Stimulated activated CD8-positive, alpha-beta memory T cell treated with anti-CD3 and anti-CD28 coated beads, Interleukin-15, amount 100 ng/mL, for 48 hours (primary cell): ENCODE measurements around the gene ATP6V1B1.

Experiments used
- DNase-seq, 2 donors: peaks; one replicate each; pipeline ENCODE4 v3.0.0-alpha.2; 2020; ENCODE audit warnings: low read depth in 2 of 2

ATP6V1B1 gene

DNA sequence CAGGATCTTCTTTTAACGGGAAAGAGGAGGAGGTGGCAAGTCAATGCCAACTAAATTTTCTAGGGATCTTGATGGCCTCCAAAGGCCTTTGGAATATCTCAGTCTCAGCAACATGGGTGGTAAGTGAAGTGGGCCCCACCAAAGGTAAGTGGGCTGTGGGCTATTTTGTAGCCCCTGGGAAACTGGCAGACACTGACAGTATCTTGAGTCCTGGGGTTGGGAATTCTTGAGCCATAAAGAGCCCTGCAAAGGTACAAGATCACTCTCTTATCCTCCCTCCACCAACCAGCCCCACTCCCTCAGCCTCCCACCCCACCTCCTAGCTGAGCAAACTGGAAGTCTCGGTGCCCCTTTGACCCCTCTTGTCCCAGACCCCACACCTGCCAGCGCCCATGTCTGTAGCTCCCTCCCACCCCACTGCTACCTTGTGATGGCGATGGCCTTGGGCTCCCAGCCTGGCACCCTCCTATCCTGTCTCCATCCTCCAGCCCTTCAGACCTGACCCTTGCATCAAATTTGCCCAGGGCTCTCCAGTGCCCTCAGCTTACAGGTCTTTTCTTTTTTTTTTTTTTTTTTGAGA is 8.5 kb downstream of the ATP6V1B1 start:
- DNase-seq = no peak

DNA sequence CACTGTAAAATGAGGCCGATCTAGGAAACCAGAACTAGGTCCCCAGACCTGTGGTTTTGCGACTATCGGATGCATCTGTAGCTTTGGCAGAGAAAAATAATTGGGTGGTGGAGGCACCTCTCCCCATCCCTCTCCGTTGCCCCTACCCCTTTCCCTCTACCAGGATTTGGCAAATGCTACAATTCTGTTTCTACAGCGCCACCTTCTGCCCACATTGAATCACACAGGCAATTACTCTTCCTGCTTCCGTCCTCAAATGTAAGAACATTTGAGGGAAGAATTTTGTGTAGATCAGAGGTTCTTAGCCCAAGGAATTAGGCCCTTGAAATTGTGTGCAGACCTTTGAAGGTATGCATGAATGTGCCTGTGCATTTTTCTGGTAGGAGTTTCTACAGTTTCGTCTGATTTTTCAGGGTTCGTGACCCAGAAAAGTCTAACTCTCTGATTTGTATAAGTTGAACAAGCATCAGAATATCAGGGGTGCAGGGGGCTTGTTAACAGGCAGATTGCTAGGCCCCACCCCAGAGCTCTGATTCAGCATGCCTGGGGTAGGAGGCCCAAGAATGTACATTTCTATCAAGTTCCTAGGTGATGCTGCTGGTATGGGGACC is 11.2 kb downstream of the ATP6V1B1 start:
- no peak for DNase-seq

DNA sequence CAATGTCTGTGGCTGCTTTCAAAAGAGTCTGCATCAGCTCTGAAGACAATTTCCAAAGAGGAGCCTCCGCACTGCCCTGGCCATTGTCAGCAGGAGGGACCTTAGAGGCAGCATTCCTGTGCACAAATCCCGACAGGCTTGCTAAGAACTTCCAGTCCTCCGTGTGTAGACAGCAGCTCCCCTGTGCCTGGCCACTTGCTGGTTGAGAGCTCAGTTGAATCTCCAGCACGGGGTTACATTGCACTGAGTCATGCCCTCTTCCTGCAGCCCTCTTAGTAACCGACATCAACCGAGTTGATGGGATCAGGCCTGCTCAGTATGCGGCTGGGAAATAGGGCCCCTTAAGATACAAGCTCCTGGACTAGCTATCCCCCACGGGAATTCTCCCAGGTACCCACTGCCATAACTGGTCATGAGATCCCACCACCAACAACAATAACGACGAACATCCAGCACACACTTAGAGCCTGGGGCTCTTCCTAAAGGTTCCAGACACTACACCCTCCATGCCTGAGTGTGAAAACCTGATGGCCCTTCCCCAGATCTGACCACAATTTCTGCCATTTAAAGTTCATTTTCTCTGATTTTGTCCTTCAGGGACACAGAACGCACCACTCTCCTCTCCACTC is 12.0 kb downstream of the ATP6V1B1 start:
- no peak for DNase-seq

DNA sequence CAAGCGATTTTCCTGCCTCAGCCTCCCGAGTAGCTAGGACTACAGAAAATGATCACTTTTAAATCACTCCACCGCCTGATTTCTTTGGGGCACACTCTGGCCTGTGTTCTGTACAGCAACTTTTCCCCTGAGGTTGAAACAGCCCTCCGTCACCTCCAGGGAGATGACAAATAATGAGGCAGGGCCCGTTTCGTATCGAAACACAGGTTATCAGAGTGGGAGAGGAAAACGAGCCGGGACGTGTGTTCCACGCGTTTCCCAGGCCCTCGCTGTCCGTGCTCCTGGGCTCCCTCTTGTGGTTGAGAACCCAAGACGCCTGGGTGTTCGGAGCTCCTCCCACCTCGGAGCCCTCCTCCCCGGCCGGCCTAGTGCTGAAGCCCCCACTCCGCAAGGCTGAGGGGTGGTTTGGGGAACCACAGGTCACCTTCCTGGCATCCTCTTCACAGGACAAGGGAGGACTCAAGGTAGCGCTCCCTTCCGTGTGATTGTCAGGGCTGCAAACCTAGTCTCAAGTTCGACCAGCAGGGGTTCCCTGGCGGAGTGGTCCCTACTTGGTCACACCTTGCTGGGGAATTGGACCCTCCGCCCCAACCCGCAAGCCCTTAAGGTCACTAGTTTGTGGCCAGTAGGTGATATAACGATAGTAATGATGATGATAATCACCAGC is 12.8 kb downstream of the ATP6V1B1 start:
- DNase-seq = peak; percentile 55 to 61

DNA sequence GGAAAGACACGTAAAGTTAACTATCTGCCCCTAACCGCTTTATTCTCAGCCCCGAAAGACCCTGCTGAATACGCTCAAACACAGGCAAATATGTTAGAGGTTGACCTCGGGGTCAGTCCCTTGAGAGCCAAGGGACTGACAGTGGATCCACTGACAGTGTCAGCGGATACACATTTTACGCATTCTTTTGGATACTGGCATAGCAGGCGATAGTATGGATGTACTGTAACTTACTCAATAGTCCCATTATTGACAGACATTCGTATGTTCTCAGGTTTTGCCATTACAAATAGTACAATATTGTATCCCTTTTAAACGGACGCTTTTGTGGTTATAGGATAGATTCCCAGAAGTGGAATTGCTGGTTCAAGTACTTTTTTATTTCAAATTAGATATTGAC is 13.4 kb downstream of the ATP6V1B1 start:
- DNase-seq = no peak

DNA sequence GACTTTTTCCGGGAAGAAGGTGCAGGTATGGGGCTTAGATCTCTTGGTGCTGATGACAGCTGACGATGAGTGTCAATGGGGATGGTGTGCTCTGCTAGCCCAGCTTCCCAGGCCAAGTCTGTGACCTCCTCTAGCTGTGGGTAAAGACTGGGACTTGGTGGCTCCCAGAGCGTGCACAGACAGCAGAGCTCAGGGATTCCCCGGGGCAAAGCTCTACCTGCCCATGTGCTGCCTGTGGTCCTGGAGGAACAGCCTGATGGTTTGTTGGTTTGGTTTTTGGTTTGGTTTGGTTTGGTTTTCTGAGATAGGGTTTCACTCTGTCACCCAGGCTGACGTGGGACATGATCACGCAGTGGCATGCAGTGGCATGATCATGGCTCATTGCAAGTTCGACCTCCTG is 19.2 kb downstream of the ATP6V1B1 start:
- DNase-seq = no peak

DNA sequence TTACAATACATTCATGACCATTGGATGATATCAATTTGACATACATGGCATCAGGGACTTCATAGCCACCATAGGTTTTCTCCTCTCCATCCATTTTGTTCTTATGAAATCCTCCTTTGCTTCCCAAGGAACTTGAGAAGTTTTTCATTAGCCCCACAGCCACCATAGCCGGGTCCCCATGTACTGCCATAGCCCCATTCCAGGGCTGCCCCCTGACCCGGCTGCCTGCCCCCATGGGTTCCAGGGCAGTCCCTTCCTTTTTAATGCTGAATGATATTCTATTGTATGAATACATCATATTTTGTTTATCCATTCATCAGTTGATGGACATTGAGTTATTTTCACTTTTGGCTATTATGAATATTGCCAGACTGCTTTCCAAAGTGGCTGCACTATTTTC is 20.4 kb downstream of the ATP6V1B1 start:
- DNase-seq = no peak

DNA sequence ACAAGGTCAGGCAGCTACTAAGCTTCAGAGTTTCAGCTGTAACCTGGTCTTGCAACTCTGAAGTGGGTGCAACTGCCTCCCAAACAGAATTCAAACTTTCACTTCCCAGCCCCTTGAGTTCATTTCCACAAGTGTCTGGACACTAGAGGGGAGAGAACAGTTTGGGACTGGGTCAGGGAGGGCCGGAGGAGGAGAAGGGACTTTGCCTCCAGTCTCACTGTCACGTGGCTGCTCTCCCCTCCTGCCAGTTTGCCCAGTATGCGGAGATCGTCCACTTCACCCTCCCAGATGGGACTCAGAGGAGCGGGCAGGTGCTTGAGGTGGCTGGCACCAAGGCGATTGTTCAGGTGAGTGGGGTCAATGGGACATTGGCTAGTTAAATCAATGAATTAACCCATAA is 22.1 kb downstream of the ATP6V1B1 start:
- no peak for DNase-seq

DNA sequence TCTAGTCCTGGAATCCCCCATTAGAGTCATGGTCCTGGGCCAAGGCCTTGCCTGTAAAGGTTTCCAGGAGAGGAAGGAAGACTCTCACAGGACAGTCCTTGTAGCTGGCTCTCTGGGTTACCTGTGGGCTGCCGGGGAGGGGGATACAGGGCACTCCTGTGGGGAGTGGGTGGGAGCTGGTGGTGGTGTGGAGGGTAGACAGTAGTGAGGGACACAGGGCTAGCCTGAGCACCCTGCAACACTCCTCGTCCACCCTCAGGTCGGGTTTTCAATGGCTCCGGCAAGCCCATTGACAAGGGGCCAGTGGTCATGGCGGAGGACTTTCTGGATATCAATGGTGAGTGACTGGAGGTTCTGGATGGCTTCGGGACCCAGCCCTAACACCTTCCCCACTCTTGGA is 23.1 kb downstream of the ATP6V1B1 start:
- DNase-seq = no peak

DNA sequence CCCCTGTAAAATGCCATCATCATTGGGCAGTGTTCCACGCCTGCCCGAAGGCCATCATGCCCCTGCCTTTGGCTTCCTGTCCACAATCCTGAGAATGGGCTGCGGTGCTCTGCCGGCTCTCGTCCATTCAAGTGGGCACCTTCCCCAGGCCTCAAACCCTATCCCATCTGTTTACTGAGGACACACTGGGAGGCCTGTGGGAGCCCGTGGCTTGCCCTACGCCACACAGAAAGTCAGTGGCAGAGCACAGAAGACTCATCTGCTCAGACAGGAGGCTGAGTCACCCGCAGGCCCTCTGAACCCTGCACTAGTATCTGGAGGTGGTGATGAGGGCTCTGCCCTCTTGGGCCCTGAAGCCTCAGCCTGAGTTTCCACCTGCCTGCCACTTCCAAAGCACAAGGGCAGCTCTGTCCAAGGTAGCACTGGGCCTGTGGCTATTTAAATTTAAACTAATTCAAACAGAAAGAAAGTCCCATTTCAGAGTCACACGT is 23.6 kb downstream of the ATP6V1B1 start:
- DNase-seq = no peak

DNA sequence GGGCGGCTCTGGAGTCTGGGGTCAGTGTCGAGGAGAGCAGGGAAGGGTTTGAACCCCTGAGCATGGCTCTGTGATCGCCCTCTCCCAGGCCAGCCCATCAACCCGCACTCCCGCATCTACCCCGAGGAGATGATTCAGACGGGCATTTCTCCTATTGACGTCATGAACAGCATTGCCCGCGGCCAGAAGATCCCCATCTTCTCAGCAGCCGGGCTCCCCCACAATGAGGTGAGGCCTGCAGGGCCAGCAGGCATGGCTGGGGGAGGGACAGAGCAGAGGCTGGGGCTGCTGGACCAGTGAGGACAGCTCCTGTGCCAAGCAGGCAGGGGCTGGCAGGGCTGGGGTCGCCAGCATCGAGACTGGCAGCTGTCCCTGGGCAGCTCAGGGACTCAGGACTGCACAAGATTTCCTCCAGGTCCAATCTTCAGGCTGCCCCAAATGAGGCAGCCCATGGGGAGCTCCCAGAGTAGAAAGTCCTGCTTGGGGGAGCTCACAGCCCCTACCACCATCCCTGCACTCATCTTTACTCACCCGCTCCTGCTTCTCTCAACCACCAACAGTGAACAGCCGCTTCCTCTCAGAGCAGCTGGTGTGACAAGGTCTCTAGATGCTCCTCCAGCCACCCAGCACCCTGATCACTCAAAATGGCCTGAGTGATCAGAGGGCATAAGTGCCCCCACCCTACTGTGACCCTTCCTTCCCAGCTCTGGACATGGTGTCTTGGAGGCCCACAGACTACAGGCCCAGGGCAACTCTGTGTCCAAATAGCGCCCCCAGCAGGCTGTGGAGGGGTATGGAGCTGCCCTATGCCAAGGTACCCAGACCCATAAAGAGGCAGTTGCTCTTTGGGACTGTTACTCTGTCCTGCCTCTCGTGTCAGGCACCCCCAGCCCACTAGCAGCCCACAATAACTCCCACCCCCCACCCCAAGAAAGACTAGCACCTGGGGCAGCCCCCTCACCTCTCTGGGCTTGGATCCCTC is 24.4 kb downstream of the ATP6V1B1 start:
- DNase-seq = no peak

DNA sequence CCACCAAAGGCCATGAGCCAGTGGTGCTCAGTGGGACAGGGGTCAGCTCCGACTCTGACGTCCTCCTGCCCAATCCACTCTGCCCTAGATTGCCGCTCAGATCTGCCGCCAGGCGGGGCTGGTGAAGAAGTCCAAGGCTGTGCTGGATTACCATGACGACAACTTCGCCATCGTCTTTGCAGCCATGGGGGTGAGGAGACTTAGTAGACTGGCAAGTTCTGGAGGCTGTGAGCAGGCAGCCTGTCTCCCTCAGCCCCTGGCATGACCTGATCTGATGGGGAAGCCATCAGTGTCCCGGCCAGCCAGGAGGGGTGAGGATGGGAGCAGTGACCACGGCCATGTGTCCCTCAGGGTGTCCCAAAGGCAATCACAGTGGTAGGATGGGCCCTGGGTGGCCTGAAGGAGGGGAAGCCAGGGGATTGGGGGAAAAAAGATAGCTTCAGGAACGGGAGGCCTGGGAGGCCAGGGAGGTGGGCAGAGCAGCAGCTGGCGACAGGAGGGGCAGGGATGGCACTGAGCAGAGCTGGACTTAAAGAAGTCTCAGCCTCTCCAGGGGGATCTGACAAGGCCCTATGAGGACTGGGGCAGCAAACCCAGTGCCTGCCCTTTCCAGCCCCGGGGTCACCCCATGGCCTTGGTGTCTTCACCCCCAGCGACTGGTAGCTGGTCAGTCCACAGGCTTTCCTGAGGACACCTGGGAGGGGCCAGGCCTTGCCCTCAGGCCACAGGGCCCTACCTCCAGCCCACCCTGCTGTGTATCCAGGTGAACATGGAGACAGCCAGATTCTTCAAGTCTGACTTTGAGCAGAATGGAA is 25.3 kb downstream of the ATP6V1B1 start:
- DNase-seq = no peak

DNA sequence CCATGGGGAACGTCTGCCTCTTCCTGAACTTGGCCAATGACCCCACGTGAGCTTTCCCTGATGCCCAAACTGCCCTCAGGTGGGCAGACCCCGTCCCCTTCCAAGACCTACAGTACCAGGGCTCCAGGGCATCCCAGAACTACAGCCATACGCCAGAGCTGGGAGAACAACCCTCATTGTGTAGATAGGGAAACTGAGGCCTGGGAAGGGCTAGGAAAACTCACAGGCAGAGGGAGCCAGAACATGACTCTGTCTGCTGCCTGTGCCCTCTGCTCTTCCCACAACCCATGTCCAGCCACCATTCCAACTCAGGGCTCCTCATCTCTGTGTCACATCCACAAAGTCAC is 25.9 kb downstream of the ATP6V1B1 start:
- DNase-seq = no peak

DNA sequence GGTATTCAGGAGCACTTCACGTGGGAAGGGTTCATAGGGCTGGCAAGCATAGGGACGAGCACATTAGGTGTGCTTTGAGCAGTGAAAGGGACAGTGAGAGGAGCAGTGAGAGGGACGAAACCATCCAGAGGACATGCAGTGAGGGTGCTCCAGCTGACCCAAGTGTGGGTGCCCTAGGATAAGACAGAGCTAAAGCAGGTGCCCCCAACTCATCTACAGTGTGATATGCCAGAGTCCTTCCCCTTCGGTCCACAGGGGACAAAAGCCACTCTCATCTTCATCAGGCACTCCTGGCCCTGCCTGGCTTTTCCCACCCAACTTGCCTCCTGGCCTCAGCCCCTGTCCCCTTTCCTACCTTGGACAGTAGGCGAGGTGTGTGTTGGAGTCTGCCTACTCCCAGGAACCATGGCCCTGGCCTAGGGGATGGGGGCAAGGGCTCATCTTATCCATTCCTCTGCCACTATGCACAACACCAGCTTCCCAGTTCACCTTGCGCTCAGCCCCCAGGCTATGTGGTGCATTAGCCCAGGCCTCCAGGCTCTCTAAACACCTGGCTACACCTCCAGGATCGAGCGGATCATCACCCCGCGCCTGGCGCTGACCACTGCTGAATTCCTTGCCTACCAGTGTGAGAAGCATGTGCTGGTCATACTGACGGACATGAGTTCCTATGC is 26.6 kb downstream of the ATP6V1B1 start:
- no peak for DNase-seq

DNA sequence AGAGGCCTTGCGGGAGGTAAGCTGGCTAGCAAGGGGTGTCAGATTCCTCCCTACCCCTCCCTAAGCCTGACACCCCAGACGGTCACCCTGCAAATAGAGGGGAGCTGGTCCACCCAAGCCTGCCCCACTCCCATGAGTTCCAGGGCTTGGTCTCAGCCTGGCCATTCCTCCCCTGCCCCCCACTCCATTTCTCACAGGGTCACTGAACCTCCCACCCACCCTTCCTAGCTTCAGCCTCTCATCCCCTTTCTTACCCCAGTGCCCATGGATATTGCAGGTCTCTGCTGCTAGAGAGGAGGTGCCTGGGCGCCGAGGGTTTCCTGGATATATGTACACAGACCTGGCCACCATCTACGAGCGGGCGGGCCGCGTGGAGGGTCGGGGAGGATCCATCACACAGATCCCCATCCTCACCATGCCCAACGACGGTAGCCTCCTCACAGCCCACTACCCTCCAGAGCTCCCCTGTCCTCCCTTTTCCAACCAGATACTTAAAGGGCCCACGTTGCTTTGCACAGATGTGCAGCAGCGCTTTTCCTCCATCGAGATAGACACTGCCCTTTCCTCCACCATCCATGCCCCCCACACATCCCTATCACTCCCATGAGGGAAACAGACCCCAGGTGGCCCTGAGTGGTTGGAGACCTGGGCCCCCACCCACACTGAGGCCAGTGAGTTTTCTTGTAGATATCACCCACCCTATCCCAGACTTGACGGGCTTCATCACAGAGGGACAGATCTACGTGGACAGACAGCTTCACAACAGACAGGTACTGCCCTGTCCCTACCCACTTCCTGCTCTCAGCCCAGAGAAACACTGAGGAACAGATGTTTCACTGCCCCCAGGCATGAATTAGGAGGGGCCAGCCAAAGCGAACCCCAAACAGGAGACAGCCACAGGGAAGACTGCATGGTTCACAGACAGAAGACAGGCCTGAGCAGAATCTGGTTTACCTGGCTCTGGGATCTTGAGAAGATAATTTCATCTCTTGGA is 27.5 kb downstream of the ATP6V1B1 start:
- DNase-seq = no peak

DNA sequence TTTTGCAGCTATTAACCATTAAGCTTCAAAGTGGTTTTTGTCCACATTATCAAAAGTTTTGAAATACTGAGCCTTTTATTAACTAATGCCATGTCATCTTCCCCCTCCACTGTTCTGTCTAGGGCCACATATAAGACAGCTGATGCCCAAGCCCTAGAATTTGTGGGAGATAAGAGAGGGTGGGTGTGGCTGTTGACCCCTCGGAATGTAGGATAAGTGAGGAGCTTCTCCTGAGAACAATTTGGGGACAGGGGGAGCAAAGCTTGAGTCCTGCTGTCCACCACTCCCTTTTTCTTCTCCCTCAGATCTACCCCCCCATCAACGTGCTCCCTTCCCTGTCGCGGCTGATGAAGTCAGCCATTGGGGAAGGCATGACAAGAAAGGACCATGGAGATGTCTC is 28.4 kb downstream of the ATP6V1B1 start:
- no peak for DNase-seq

DNA sequence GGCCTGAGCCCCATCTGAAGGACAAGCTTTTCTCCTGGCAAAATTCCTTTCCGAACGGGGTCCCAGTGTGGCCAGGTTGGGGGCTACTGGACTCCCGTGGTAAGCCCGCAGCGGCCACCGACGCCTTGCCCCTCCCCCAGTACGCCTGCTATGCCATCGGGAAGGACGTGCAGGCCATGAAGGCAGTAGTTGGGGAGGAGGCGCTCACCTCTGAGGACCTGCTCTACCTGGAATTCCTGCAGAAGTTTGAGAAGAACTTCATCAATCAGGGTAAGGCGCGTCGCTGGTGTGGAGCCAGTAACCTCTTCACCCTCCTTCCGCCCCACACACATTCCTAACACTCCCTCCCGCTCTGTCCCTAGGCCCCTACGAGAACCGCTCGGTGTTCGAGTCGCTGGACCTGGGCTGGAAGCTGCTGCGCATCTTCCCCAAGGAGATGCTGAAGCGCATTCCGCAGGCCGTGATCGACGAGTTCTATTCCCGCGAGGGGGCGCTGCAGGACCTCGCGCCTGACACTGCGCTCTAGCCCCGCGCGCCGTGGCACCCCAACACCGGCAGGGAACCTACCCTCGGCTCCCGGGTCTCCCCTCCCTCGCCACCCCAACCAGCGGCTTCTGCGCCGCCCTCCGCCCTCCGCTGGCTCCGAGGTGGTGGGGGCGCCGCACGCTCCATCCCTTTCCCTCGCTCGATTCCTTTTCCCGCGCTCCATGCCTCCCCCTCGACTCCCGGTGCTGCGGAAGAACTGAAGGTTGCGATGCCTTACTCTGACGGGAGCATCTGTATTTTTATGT is 29.1 kb downstream of the ATP6V1B1 start:
- DNase-seq = peak; percentile 69 to 71

DNA sequence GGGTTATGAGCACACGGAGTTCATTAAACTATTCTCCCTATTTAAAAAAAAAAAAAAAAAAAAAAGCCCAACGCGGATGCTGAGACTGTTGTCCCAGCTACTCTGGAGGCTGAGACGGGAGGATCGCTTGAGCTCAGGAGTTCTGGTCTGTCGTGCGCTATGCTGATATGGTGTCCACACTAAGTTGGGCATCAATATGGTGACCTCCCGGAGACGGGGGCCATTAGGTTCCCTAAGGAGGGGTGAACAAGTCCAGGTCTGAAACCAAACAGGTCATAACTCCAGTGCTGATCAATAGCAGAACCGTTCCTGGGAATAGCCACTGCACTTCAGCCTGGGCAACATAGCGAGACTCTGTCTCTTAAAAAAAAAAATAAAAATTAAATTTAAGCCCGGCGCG is 29.8 kb downstream of the ATP6V1B1 start:
- no peak for DNase-seq
